HCT116 (cell line): ENCODE data around the gene SYP. TPM values are rescaled to one million over a fixed set of nuclear protein-coding genes. Genes with fewer than 3 reads are reported as not detected.
"Not testable (repeated sequence)": the region's sequence is repeated elsewhere in the genome, so short reads cannot be mapped to it uniquely, and the experiment has no call there.

Experiments used
- ATAC-seq: fragments of 200-7000 bp; cut with Tn5 transposase; 2 replicates; pipeline ENCODE4 v1.9.1; 2020; ENCODE audit warnings: mild to moderate bottlenecking, moderate library complexity
- BruUV-seq: library from RNA; stranded (reverse); fragments of 400-500 nt; replicated peaks from 2 replicates; lab custom pipeline; 2021; lab: Mats Ljungman, UMichigan
- CTCF ChIA-PET: fragments of 300-600 bp; sonication (Branson Sonifier 250); formaldehyde crosslinking; loops from one replicate; lab custom pipeline; 2021; ENCODE audit warnings: antibody characterized with exemption; lab: Charles Lee
- POLR2A ChIA-PET: fragments of 300-600, 350-600 bp; sonication (Branson Sonifier 250); formaldehyde crosslinking; loops from one replicate; lab custom pipeline; 2021; ENCODE audit warnings: antibody characterized with exemption; lab: Charles Lee
- RAD21 ChIA-PET, 2 experiments: fragments of 300-600 bp; sonication (Branson Sonifier 250); formaldehyde crosslinking; loops; one replicate each; lab custom pipeline; 2023; ENCODE audit warnings: low total read pairs in 2 of 2; ENCODE audit not compliant: uncharacterized antibody in 2 of 2, unreplicated experiment in 2 of 2, low non-redundant PET in 1 of 2; lab: Charles Lee
- DNase-seq: peaks from one replicate; pipeline ENCODE4 v3.0.0-alpha.2; 2010; ENCODE audit warnings: low read depth, low spot score
- H2AFZ ChIP-seq: fragments of 200-600 bp; shearing (Covaris generic), sonication (generic); 2 replicates; pipeline ENCODE4 v1.6.1; 2017; ENCODE audit warnings: low read depth, mixed run types, mixed read lengths, antibody characterized with exemption, low read length; ENCODE audit not compliant: poor library complexity, severe bottlenecking
- H3K27ac ChIP-seq: 2 replicates; pipeline ENCODE4 v1.5.1; 2012; ENCODE audit warnings: low read depth, low read length
- H3K27me3 ChIP-seq: fragments of 200-600 bp; sonication (generic); 2 replicates; pipeline ENCODE4 v1.6.1; 2016; ENCODE audit warnings: mixed run types, low read length, mixed read lengths; ENCODE audit not compliant: insufficient read depth
- H3K36me3 ChIP-seq, 2 experiments: fragments of 200-500 bp in 1 of 2; fragments of 200-600 bp in 1 of 2; sonication (Bioruptor generic) in 1 of 2; sonication (generic) in 1 of 2; 2 replicates each; pipeline versions ENCODE4 v1.5.1 to v1.6.1; 2014 to 2016; ENCODE audit warnings: low read length in 2 of 2, inconsistent platforms in 1 of 2, mixed read lengths in 1 of 2, mixed run types in 1 of 2; ENCODE audit not compliant: insufficient read depth in 2 of 2, control insufficient read depth in 1 of 2
- H3K4me1 ChIP-seq, 2 experiments: fragments of 200-600 bp in 1 of 2; sonication (generic) in 1 of 2; 2 replicates each; pipeline versions ENCODE4 v1.5.1 to v1.6.1; 2012 to 2017; ENCODE audit warnings: low read length in 2 of 2, inconsistent platforms in 1 of 2, mild to moderate bottlenecking in 1 of 2, mixed read lengths in 1 of 2, mixed run types in 1 of 2, moderate library complexity in 1 of 2; ENCODE audit not compliant: insufficient read depth in 2 of 2, control insufficient read depth in 1 of 2
- H3K4me2 ChIP-seq: fragments of 200-600 bp; sonication (generic); 2 replicates; pipeline ENCODE4 v1.6.1; 2017; ENCODE audit warnings: mixed run types, low read length, mixed read lengths
- H3K4me3 ChIP-seq, 2 experiments: fragments of 200-600 bp in 1 of 2; sonication (generic) in 1 of 2; replicated peaks in 1 of 2; 2 replicates each; pipeline ENCODE4 v1.5.1; 2011 to 2016; ENCODE audit warnings: low read length in 2 of 2, control low read depth in 1 of 2, low read depth in 1 of 2, mild to moderate bottlenecking in 1 of 2, mixed read lengths in 1 of 2, mixed run types in 1 of 2
- H3K79me2 ChIP-seq: fragments of 200-600 bp; sonication (generic); 2 replicates; pipeline ENCODE4 v1.6.1; 2017; ENCODE audit warnings: mild to moderate bottlenecking, mixed run types, low read length, moderate library complexity, mixed read lengths; ENCODE audit not compliant: insufficient read depth
- H3K9ac ChIP-seq: fragments of 200-600 bp; sonication (generic); 2 replicates; pipeline ENCODE4 v1.6.1; 2016; ENCODE audit warnings: low read length, mixed read lengths
- H3K9me2 ChIP-seq: fragments of 200-600 bp; sonication (generic), shearing (Covaris generic); 2 replicates; pipeline ENCODE4 v1.6.1; 2017; ENCODE audit warnings: mixed run types, mild to moderate bottlenecking, moderate library complexity; ENCODE audit not compliant: insufficient read depth
- H3K9me3 ChIP-seq, 2 experiments: fragments of 200-500 bp in 1 of 2; fragments of 200-600 bp in 1 of 2; sonication (Bioruptor generic) in 1 of 2; sonication (generic) in 1 of 2; 2 replicates each; pipeline ENCODE4 v1.6.1; 2014 to 2017; ENCODE audit warnings: low read length in 2 of 2, mixed read lengths in 2 of 2, inconsistent platforms in 1 of 2, low read depth in 1 of 2, mild to moderate bottlenecking in 1 of 2, mixed run types in 1 of 2, moderate library complexity in 1 of 2; ENCODE audit not compliant: control insufficient read depth in 1 of 2, insufficient read depth in 1 of 2
- H4K20me1 ChIP-seq: fragments of 200-600 bp; sonication (generic), shearing (Covaris generic); 2 replicates; pipeline ENCODE4 v1.6.1; 2017; ENCODE audit warnings: mixed run types, mild to moderate bottlenecking, moderate library complexity; ENCODE audit not compliant: insufficient read depth
- CBX3 ChIP-seq: IDR thresholded peaks from 2 replicates; pipeline ENCODE4 v1.6.1; 2012; ENCODE audit warnings: low read depth
- ELF1 ChIP-seq: IDR thresholded peaks from 2 replicates; pipeline ENCODE4 v1.6.1; 2012; ENCODE audit warnings: low read depth, borderline replicate concordance
- JUND ChIP-seq: IDR thresholded peaks from 2 replicates; pipeline ENCODE4 v1.6.1; 2012
- POLR2A ChIP-seq: IDR thresholded peaks from 2 replicates; pipeline ENCODE4 v1.7.0; 2011; ENCODE audit warnings: borderline replicate concordance; ENCODE audit not compliant: insufficient read depth, insufficient read length; ENCODE audit errors: extremely low read depth
- POLR2AphosphoS5 ChIP-seq: IDR thresholded peaks from 2 replicates; pipeline ENCODE4 v1.6.1; 2011; ENCODE audit warnings: mild to moderate bottlenecking, low read depth, low read length, moderate library complexity
- SP1 ChIP-seq: IDR thresholded peaks from 2 replicates; pipeline ENCODE4 v1.6.1; 2012; ENCODE audit warnings: low read depth
- SRF ChIP-seq: IDR thresholded peaks from 2 replicates; pipeline ENCODE4 v1.6.1; 2012; ENCODE audit warnings: low read depth
- YY1 ChIP-seq: IDR thresholded peaks from 2 replicates; pipeline ENCODE4 v1.6.1; 2011; ENCODE audit warnings: low read length, low read depth, moderate library complexity, mild to moderate bottlenecking; ENCODE audit not compliant: insufficient replicate concordance; ENCODE audit errors: extremely low read depth
- ZBTB33 ChIP-seq: IDR thresholded peaks from 2 replicates; pipeline ENCODE4 v1.6.1; 2011; ENCODE audit warnings: mild to moderate bottlenecking, low read length, moderate library complexity; ENCODE audit not compliant: insufficient replicate concordance; ENCODE audit errors: extremely low read depth
- intact Hi-C: fragments of 100-400 bp; cut with micrococcal nuclease; formaldehyde crosslinking; loops from 2 replicates; pipeline ENCODE4 v1.10.0; 2022
- total RNA-seq: library from RNA; stranded (reverse); gene quantifications from one replicate; pipeline ENCODE4 v1.2.1, GENCODE V29; 2021; ENCODE audit not compliant: unreplicated experiment
- TF ChIP-seq, protein P1 (sequence below): IDR thresholded peaks from 2 replicates; pipeline ENCODE4 v1.6.1; 2012; ENCODE audit warnings: low read depth
- TF ChIP-seq, protein P2 (sequence below), 3 experiments: fragments of 200-600 bp in 1 of 3; sonication (generic) in 1 of 3; IDR thresholded peaks in 2 of 3; conservative IDR thresholded peaks in 1 of 3; 2 replicates each; pipeline ENCODE4 v1.5.1; 2012 to 2017; ENCODE audit warnings: low read depth in 2 of 3, low read length in 2 of 3, antibody characterized with exemption in 1 of 3, borderline replicate concordance in 1 of 3, control low read depth in 1 of 3, mild to moderate bottlenecking in 1 of 3, mixed read lengths in 1 of 3, mixed run types in 1 of 3, moderate library complexity in 1 of 3; ENCODE audit not compliant: insufficient read depth in 1 of 3
- TF ChIP-seq, protein P3 (sequence below): IDR thresholded peaks from 2 replicates; pipeline ENCODE4 v1.6.1; 2012

The SYP gene
- total RNA-seq, 1 experiment from 2014 or later, result 1.2 TPM

- Histone ChIP-seq H3K9me2 (no peaks in the 10 kb centered on the region), H3K4me3 (no peak overlapping the region), H3K4me2 (no peak overlapping the region), H4K20me1 (no peaks in the 10 kb centered on the region), H3K27me3 (no peaks in the 10 kb centered on the region), H3K27ac (no peak overlapping the region), H3K9ac (no peak overlapping the region), H3K36me3 (no peaks in the 10 kb centered on the region), H3K79me2 (no peaks in the 10 kb centered on the region), H2AFZ (no peak overlapping the region), H3K9me3 (no peaks in the 10 kb centered on the region), H3K4me1 (peaks cover 0 to 4% of the 10 kb centered on the region in 2 experiments; a peak in 1 of 4 replicates)
- CTCF ChIA-PET, result no interaction called here
- TF ChIP-seq YY1, result no peak
- no peak for TF ChIP-seq POLR2AphosphoS5
- TF ChIP-seq, protein P1, sequence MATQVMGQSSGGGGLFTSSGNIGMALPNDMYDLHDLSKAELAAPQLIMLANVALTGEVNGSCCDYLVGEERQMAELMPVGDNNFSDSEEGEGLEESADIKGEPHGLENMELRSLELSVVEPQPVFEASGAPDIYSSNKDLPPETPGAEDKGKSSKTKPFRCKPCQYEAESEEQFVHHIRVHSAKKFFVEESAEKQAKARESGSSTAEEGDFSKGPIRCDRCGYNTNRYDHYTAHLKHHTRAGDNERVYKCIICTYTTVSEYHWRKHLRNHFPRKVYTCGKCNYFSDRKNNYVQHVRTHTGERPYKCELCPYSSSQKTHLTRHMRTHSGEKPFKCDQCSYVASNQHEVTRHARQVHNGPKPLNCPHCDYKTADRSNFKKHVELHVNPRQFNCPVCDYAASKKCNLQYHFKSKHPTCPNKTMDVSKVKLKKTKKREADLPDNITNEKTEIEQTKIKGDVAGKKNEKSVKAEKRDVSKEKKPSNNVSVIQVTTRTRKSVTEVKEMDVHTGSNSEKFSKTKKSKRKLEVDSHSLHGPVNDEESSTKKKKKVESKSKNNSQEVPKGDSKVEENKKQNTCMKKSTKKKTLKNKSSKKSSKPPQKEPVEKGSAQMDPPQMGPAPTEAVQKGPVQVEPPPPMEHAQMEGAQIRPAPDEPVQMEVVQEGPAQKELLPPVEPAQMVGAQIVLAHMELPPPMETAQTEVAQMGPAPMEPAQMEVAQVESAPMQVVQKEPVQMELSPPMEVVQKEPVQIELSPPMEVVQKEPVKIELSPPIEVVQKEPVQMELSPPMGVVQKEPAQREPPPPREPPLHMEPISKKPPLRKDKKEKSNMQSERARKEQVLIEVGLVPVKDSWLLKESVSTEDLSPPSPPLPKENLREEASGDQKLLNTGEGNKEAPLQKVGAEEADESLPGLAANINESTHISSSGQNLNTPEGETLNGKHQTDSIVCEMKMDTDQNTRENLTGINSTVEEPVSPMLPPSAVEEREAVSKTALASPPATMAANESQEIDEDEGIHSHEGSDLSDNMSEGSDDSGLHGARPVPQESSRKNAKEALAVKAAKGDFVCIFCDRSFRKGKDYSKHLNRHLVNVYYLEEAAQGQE, result no peak
- no peak for TF ChIP-seq ELF1
- no peak for TF ChIP-seq POLR2A
- no peak for TF ChIP-seq JUND
- TF ChIP-seq SRF, result no peak
- TF ChIP-seq SP1, result no peak
- no peak for TF ChIP-seq CBX3
- TF ChIP-seq ZBTB33, result no peak
- TF ChIP-seq, protein P2, sequence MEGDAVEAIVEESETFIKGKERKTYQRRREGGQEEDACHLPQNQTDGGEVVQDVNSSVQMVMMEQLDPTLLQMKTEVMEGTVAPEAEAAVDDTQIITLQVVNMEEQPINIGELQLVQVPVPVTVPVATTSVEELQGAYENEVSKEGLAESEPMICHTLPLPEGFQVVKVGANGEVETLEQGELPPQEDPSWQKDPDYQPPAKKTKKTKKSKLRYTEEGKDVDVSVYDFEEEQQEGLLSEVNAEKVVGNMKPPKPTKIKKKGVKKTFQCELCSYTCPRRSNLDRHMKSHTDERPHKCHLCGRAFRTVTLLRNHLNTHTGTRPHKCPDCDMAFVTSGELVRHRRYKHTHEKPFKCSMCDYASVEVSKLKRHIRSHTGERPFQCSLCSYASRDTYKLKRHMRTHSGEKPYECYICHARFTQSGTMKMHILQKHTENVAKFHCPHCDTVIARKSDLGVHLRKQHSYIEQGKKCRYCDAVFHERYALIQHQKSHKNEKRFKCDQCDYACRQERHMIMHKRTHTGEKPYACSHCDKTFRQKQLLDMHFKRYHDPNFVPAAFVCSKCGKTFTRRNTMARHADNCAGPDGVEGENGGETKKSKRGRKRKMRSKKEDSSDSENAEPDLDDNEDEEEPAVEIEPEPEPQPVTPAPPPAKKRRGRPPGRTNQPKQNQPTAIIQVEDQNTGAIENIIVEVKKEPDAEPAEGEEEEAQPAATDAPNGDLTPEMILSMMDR (IDR thresholded peaks at IDR 0.05 in 2 of 3, conservative IDR thresholded peaks at IDR 0.05 in 1 of 3; ENCODE audit: borderline replicate concordance in 1 of 3, insufficient read depth in 1 of 3, low read depth in 2 of 3, low read length in 2 of 3), result no peak
- TF ChIP-seq, protein P3, sequence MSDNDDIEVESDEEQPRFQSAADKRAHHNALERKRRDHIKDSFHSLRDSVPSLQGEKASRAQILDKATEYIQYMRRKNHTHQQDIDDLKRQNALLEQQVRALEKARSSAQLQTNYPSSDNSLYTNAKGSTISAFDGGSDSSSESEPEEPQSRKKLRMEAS, result no peak
- DNase-seq (no peak), ATAC-seq (no peak)
- RAD21 ChIA-PET, result no interaction called here
- no TSS peak for BruUV-seq
- POLR2A ChIA-PET, result no interaction called here
- intact Hi-C loops, result no loop called here
These were observed 52.7 kb downstream of the SYP start for GRCh38 chrX:49147282-49147681.

GRCh38 chrX:49143154-49143553, 56.8 kb downstream of the SYP start:
- H3K9me3 ChIP-seq, H3K79me2 ChIP-seq, H3K27ac ChIP-seq, BruUV-seq, H2AFZ ChIP-seq, H3K9ac ChIP-seq, H3K27me3 ChIP-seq, DNase-seq, H3K36me3 ChIP-seq, H3K9me2 ChIP-seq, H3K4me3 ChIP-seq, POLR2A ChIA-PET, H4K20me1 ChIP-seq, ATAC-seq, intact Hi-C loops, H3K4me2 ChIP-seq, H3K4me1 ChIP-seq, CTCF ChIA-PET, RAD21 ChIA-PET: not testable (repeated sequence)
